ENCODE measurements around the gene RASGEF1C. TPM values are rescaled to one million over a fixed set of nuclear protein-coding genes. Genes with fewer than 3 reads are reported as not detected.

The RASGEF1C gene
- polyA plus RNA-seq, 3 donors, result not detected

GRCh38 chr5:180079702-180080466 is 129.1 kb downstream of the RASGEF1C start:
- H3K27ac ChIP-seq (ENCODE audit: low read depth in 1 of 2, low read length in 2 of 2), result no peak overlapping the region
- peaks cover 2 to 13% of the 10 kb centered on the region in 2 donors for H3K27me3 ChIP-seq (ENCODE audit: control insufficient read depth in 2 of 2, insufficient read depth in 2 of 2, low read length in 2 of 2)
- H3K9me3 ChIP-seq (replicated peaks in 1 of 2; ENCODE audit: control insufficient read depth in 1 of 2, insufficient read depth in 1 of 2, low read length in 2 of 2), result peaks cover 7 to 9% of the 10 kb centered on the region in 2 donors
- no peak for TF ChIP-seq CTCF (IDR thresholded peaks at IDR 0.05)
- no peaks in the 10 kb centered on the region for H4K20me1 ChIP-seq (ENCODE audit: insufficient read depth, low read length)
- H3K36me3 ChIP-seq (replicated peaks in 1 of 2; ENCODE audit: control insufficient read depth in 1 of 2, insufficient read depth in 2 of 2, low read length in 2 of 2), result no peaks in the 10 kb centered on the region
- H3K9ac ChIP-seq (ENCODE audit: insufficient read depth, low read length, poor library complexity, severe bottlenecking), result no peak overlapping the region
- H3K4me1 ChIP-seq (ENCODE audit: control insufficient read depth in 1 of 2, insufficient read depth in 2 of 2, low read length in 2 of 2), result peaks cover 7 to 9% of the 10 kb centered on the region in 2 donors
- peaks cover 16 to 30% (median 16%) of the 10 kb centered on the region in 3 donors for H3K27me3 Mint-ChIP-seq (ENCODE audit: low read depth in 3 of 3)
- no peak overlapping the region for H3K27ac Mint-ChIP-seq
- intact Hi-C loops (cut with micrococcal nuclease), result no loop called here
- H3K4me3 Mint-ChIP-seq, result peak overlapping the region in 1 of 2 donors; percentile 85
- peaks cover 18% of the 10 kb centered on the region for H3K4me1 Mint-ChIP-seq
- 75% methylated on average over 14 of the region's 14 CpGs for WGBS (ENCODE audit: insufficient coverage)
- H3K4me3 ChIP-seq (replicated peaks in 1 of 3; ENCODE audit: low read depth in 2 of 3, low read length in 3 of 3), result peak overlapping the region in 1 of 3 experiments; percentile 17
- no peak for DNase-seq
- no peaks in the 10 kb centered on the region for H3K79me2 ChIP-seq (ENCODE audit: insufficient read depth, low read length)
- peak overlapping the region; percentile 21 for H2AFZ ChIP-seq (ENCODE audit: insufficient read depth, low read depth, low read length, poor library complexity, severe bottlenecking)
- H3K9me3 Mint-ChIP-seq, result peaks cover 0 to 17% (median 12%) of the 10 kb centered on the region in 7 donors
- peaks cover 0 to 11% of the 10 kb centered on the region in 2 donors for H3K36me3 Mint-ChIP-seq
- H3K4me2 ChIP-seq (replicated peaks; ENCODE audit: extremely low read depth, low read length, poor library complexity, severe bottlenecking), result peak overlapping the region; percentile 13

DNA sequence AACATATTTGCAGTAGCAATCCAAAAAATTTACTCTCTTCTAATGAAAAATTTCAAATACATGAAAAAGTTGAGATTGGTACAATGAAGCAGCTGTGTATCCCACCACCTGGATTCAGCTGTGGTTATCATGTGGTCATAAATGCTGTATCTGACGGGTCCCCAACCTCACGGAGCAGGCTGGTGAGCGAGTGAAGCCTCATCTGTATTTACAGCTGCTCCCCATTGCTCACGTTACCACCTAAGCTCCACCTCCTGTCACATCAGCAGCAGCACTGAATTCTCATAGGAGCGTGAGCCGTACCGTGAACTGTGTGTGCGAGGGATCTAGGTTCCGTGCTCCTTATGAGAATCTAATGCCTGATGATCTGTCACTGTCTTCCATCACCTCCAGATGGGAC is 130.7 kb downstream of the RASGEF1C start:
- peaks cover 0 to 17% (median 12%) of the 10 kb centered on the region in 7 donors for H3K9me3 Mint-ChIP-seq
- H3K4me3 ChIP-seq (replicated peaks in 1 of 3; ENCODE audit: low read depth in 2 of 3, low read length in 3 of 3), result no peak overlapping the region
- peaks cover 7 to 9% of the 10 kb centered on the region in 2 donors for H3K9me3 ChIP-seq (replicated peaks in 1 of 2; ENCODE audit: control insufficient read depth in 1 of 2, insufficient read depth in 1 of 2, low read length in 2 of 2)
- no peak overlapping the region for H3K4me2 ChIP-seq (replicated peaks; ENCODE audit: extremely low read depth, low read length, poor library complexity, severe bottlenecking)
- TF ChIP-seq CTCF (IDR thresholded peaks at IDR 0.05), result no peak
- no peak overlapping the region for H3K4me3 Mint-ChIP-seq
- H3K36me3 Mint-ChIP-seq, result peaks cover 0 to 11% of the 10 kb centered on the region in 2 donors
- intact Hi-C loops (cut with micrococcal nuclease), result no loop called here
- no peak overlapping the region for H2AFZ ChIP-seq (ENCODE audit: insufficient read depth, low read depth, low read length, poor library complexity, severe bottlenecking)
- peaks cover 6 to 7% of the 10 kb centered on the region in 2 donors for H3K4me1 ChIP-seq (ENCODE audit: control insufficient read depth in 1 of 2, insufficient read depth in 2 of 2, low read length in 2 of 2)
- no peak for DNase-seq
- H3K9ac ChIP-seq (ENCODE audit: insufficient read depth, low read length, poor library complexity, severe bottlenecking), result no peak overlapping the region
- WGBS (ENCODE audit: insufficient coverage), result 96% methylated on average over 8 of the region's 9 CpGs
- H3K27ac Mint-ChIP-seq, result no peak overlapping the region
- no peaks in the 10 kb centered on the region for H4K20me1 ChIP-seq (ENCODE audit: insufficient read depth, low read length)
- no peak overlapping the region for H3K27ac ChIP-seq (ENCODE audit: low read depth in 1 of 2, low read length in 2 of 2)
- peaks cover 2 to 13% of the 10 kb centered on the region in 2 donors for H3K27me3 ChIP-seq (ENCODE audit: control insufficient read depth in 2 of 2, insufficient read depth in 2 of 2, low read length in 2 of 2)
- peaks cover 13% of the 10 kb centered on the region for H3K4me1 Mint-ChIP-seq
- H3K36me3 ChIP-seq (replicated peaks in 1 of 2; ENCODE audit: control insufficient read depth in 1 of 2, insufficient read depth in 2 of 2, low read length in 2 of 2), result no peaks in the 10 kb centered on the region
- no peaks in the 10 kb centered on the region for H3K79me2 ChIP-seq (ENCODE audit: insufficient read depth, low read length)
- H3K27me3 Mint-ChIP-seq (ENCODE audit: low read depth in 3 of 3), result peaks cover 16 to 33% (median 16%) of the 10 kb centered on the region in 3 donors
